Gastroesophageal sphincter (tissue), 3 donors: ENCODE measurements around the gene IFT81.

Experiments used
- POLR2AphosphoS5 ChIP-seq: sonication (generic); formaldehyde crosslinking; IDR thresholded peaks from one replicate; pipeline ENCODE4 v1.6.1; 2017; ENCODE audit warnings: antibody characterized with exemption
- TF ChIP-seq, protein P1 (sequence below), 4 experiments: fragments of 200-600 bp in 2 of 4; fragments of 450-650 bp in 2 of 4; sonication (generic) in 1 of 4; IDR thresholded peaks; one replicate each; pipeline ENCODE4 v1.5.1; 2017 to 2019; ENCODE audit warnings: antibody characterized with exemption in 4 of 4, mild to moderate bottlenecking in 2 of 4, moderate library complexity in 2 of 4

DNA sequence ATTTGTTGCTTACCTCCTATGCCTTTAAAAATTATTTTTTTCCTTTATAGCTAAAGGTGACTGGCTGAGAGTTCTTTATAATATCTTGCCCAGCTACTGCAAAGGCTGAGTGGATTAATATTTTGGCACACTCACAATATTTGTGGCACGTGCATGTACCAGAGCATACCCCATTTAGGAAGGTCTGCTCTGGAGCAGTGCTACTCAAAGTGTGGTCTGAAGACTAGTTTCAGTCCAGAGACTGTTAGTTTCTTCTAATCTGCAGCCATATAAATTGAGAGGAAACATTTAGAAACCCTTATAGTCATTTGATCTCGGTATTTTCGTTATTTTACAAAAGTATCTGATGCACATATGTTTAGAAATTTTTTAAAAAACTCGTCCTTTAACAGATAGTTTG is 51.0 kb downstream of the IFT81 start:
- TF ChIP-seq POLR2AphosphoS5 = no peak
- TF ChIP-seq, protein P1, sequence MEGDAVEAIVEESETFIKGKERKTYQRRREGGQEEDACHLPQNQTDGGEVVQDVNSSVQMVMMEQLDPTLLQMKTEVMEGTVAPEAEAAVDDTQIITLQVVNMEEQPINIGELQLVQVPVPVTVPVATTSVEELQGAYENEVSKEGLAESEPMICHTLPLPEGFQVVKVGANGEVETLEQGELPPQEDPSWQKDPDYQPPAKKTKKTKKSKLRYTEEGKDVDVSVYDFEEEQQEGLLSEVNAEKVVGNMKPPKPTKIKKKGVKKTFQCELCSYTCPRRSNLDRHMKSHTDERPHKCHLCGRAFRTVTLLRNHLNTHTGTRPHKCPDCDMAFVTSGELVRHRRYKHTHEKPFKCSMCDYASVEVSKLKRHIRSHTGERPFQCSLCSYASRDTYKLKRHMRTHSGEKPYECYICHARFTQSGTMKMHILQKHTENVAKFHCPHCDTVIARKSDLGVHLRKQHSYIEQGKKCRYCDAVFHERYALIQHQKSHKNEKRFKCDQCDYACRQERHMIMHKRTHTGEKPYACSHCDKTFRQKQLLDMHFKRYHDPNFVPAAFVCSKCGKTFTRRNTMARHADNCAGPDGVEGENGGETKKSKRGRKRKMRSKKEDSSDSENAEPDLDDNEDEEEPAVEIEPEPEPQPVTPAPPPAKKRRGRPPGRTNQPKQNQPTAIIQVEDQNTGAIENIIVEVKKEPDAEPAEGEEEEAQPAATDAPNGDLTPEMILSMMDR (IDR thresholded peaks at IDR 0.05) = no peak
